Glutamatergic neuron (in vitro differentiated cells): ENCODE results near the gene TFDP1. TPM values are rescaled to one million over a fixed set of nuclear protein-coding genes. Genes with fewer than 3 reads are reported as not detected.

Experiments used
- DNase-seq: peaks from one replicate; pipeline ENCODE4 v3.0.0; 2022
- H3K27ac Mint-ChIP-seq: one replicate; pipeline ENCODE4 v1.8.0; 2020; ENCODE audit warnings: mild to moderate bottlenecking, mixed read lengths, inconsistent platforms; ENCODE audit not compliant: unreplicated experiment
- H3K27me3 Mint-ChIP-seq: one replicate; pipeline ENCODE4 v1.8.0; 2020; ENCODE audit warnings: mild to moderate bottlenecking, moderate library complexity, mixed read lengths, inconsistent platforms; ENCODE audit not compliant: unreplicated experiment
- H3K36me3 Mint-ChIP-seq: one replicate; pipeline ENCODE4 v1.8.0; 2020; ENCODE audit warnings: mild to moderate bottlenecking, mixed read lengths, inconsistent platforms; ENCODE audit not compliant: unreplicated experiment
- H3K4me1 Mint-ChIP-seq: one replicate; pipeline ENCODE4 v1.8.0; 2020; ENCODE audit warnings: mild to moderate bottlenecking, low read depth, mixed read lengths, inconsistent platforms; ENCODE audit not compliant: unreplicated experiment
- H3K4me3 Mint-ChIP-seq: one replicate; pipeline ENCODE4 v1.8.0; 2020; ENCODE audit warnings: mild to moderate bottlenecking, mixed read lengths, inconsistent platforms; ENCODE audit not compliant: unreplicated experiment
- H3K9me3 Mint-ChIP-seq: one replicate; pipeline ENCODE4 v1.8.0; 2020; ENCODE audit warnings: mild to moderate bottlenecking, moderate library complexity, mixed read lengths, inconsistent platforms; ENCODE audit not compliant: unreplicated experiment
- CTCF ChIP-seq: fragments of 200-600 bp; sonication (generic); IDR thresholded peaks from one replicate; pipeline ENCODE4 v1.5.0; 2021; ENCODE audit not compliant: partially characterized antibody, unreplicated experiment
- total RNA-seq: library from RNA; stranded (reverse); fragmentation: NEBNext Ultra II Directional; extraction: Animal tissue kit (Norgen Biotek cat#: 25700); gene quantifications from one replicate; pipeline ENCODE4 v1.2.1, GENCODE V29; 2021; ENCODE audit not compliant: unreplicated experiment

Gene TFDP1
- total RNA-seq, 1 donor from 2014 or later, result 62.0 TPM

- DNase-seq, result no peak
- Mint-ChIP-seq H3K27ac (no peak overlapping the region), H3K27me3 (peaks cover 7% of the 10 kb centered on the region), H3K36me3 (no peaks in the 10 kb centered on the region), H3K4me3 (no peak overlapping the region), H3K9me3 (peaks cover 2% of the 10 kb centered on the region), H3K4me1 (peaks cover 19% of the 10 kb centered on the region)
- no peak for TF ChIP-seq CTCF
Measured at GRCh38 chr13:113553511-113554332, 30.8 kb upstream of the TFDP1 start.

GRCh38 chr13:113554333-113554700, 30.2 kb upstream of the TFDP1 start:
- Mint-ChIP-seq H3K27ac (no peak overlapping the region), H3K36me3 (no peaks in the 10 kb centered on the region), H3K4me1 (peaks cover 13% of the 10 kb centered on the region), H3K9me3 (peaks cover 5% of the 10 kb centered on the region), H3K27me3 (peaks cover 7% of the 10 kb centered on the region), H3K4me3 (no peak overlapping the region)
- no peak for TF ChIP-seq CTCF
- no peak for DNase-seq

GRCh38 chr13:113555141-113555540, 29.4 kb upstream of the TFDP1 start:
- peaks cover 7% of the 10 kb centered on the region for H3K27me3 Mint-ChIP-seq
- H3K4me1 Mint-ChIP-seq, result peaks cover 10% of the 10 kb centered on the region
- H3K9me3 Mint-ChIP-seq, result peaks cover 8% of the 10 kb centered on the region
- H3K27ac Mint-ChIP-seq, result no peak overlapping the region
- H3K36me3 Mint-ChIP-seq, result no peaks in the 10 kb centered on the region
- no peak for DNase-seq
- TF ChIP-seq CTCF, result no peak
- no peak overlapping the region for H3K4me3 Mint-ChIP-seq

- DNase-seq, result no peak
- Mint-ChIP-seq H3K9me3 (peaks cover 8% of the 10 kb centered on the region), H3K4me1 (peaks cover 4% of the 10 kb centered on the region)
Measured at GRCh38 chr13:113557013-113557412, 27.5 kb upstream of the TFDP1 start.

More at GRCh38 chr13:113557013-113557412, 27.5 kb upstream of the TFDP1 start:
- H3K4me3 Mint-ChIP-seq, result no peak overlapping the region
- peaks cover 7% of the 10 kb centered on the region for H3K27me3 Mint-ChIP-seq
- no peaks in the 10 kb centered on the region for H3K36me3 Mint-ChIP-seq
- no peak overlapping the region for H3K27ac Mint-ChIP-seq
- no peak for TF ChIP-seq CTCF
